ENCODE data around the gene UBN2.

The UBN2 gene

DNA sequence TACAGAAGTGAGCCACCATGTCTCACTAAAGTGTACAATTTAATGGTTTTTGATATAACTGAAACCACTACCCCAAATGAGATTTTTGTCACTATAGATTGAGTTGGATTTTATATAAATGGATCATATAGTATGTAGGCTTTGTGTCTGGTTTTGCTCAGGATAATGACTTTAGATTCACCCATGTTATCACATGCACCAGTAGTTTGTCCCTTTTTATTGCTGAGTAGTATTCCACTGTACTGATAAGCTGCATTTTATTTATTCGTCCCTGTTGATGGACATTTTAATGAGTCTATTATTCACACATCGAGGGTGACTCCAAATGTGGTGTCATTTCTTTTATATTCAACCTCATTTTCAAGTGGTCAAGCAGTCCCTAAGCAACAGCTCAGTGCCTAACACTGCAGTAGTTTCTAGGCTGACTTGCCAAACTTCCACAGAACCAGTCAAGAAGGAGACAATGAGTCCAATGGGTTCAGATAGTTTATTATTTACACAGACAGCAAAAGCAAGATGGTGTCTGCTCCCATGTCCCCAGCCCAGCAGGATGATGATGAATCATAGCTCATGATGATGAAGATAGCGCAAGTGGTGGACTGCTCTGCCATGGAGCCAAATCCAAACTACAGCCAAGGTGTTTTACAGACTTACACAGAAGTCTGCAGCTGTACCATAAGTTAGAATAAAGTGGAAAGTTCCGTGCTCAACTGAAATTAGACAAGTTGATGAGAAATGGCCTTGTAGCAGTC lies 103.5 kb downstream of the UBN2 start:
- Histone ChIP-seq H3K9me2 (ENCODE audit: low read depth, low read length) (no peaks in the 10 kb centered on the region), H3K27ac (ENCODE audit: low read depth, low read length, poor library complexity, severe bottlenecking) (no peak overlapping the region), H3K9me3 (ENCODE audit: low read length) (peaks cover 5% of the 10 kb centered on the region), H4K20me1 (ENCODE audit: insufficient read depth, low read length) (no peaks in the 10 kb centered on the region), H3K4me1 (ENCODE audit: insufficient read depth, low read length, severe bottlenecking) (no peaks in the 10 kb centered on the region), H3K27me3 (ENCODE audit: insufficient read depth, low read length) (no peaks in the 10 kb centered on the region; the same call in 1 of the 2 replicates), H3K4me2 (ENCODE audit: low read length) (no peak overlapping the region), H3K9ac (ENCODE audit: low read length) (no peak overlapping the region), H3K79me2 (ENCODE audit: insufficient read depth, low read length) (no peaks in the 10 kb centered on the region), H3K36me3 (ENCODE audit: insufficient read depth, low read length) (no peaks in the 10 kb centered on the region), H3F3A (ENCODE audit: insufficient read depth, low read length) (0 out of 2 replicates have a peak, but pooled peaks cover 5% of the 10 kb centered on the region), H2AFZ (ENCODE audit: low read length) (no peak overlapping the region), H3K4me3 (ENCODE audit: low read depth, low read length, poor library complexity, severe bottlenecking) (no peak overlapping the region)
- TF ChIP-seq, protein P1, sequence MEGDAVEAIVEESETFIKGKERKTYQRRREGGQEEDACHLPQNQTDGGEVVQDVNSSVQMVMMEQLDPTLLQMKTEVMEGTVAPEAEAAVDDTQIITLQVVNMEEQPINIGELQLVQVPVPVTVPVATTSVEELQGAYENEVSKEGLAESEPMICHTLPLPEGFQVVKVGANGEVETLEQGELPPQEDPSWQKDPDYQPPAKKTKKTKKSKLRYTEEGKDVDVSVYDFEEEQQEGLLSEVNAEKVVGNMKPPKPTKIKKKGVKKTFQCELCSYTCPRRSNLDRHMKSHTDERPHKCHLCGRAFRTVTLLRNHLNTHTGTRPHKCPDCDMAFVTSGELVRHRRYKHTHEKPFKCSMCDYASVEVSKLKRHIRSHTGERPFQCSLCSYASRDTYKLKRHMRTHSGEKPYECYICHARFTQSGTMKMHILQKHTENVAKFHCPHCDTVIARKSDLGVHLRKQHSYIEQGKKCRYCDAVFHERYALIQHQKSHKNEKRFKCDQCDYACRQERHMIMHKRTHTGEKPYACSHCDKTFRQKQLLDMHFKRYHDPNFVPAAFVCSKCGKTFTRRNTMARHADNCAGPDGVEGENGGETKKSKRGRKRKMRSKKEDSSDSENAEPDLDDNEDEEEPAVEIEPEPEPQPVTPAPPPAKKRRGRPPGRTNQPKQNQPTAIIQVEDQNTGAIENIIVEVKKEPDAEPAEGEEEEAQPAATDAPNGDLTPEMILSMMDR (IDR thresholded peaks at IDR 0.05; ENCODE audit: low read length), result no peak
- no peak for TF ChIP-seq EZH2 (IDR thresholded peaks at IDR 0.05; ENCODE audit: borderline replicate concordance, low read length)

DNA sequence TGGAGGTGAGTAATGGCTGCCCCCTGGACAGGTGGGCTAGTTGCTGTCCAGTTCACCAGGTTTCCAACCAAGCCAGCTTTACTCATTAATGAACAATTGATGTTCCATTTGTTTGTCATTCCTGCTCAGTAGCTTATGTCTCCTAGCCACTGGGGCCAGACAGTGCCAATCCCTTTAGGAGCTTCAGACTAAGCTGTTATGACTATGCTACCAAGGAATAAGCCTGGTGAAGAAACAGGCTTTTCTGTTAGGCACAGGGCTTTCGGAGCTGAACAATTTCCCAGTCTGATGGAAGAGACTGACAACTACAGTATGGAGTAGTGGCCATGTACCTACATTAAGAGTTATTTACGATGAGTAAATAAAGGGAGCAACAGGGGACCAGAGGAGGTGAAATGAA lies 108.0 kb downstream of the UBN2 start:
- Histone ChIP-seq H3K9me3 (ENCODE audit: low read length) (peaks cover 5% of the 10 kb centered on the region), H4K20me1 (ENCODE audit: insufficient read depth, low read length) (no peaks in the 10 kb centered on the region), H3F3A (ENCODE audit: insufficient read depth, low read length) (0 out of 2 replicates have a peak, but pooled peaks cover 5% of the 10 kb centered on the region), H3K4me2 (ENCODE audit: low read length) (no peak overlapping the region), H3K4me3 (ENCODE audit: low read depth, low read length, poor library complexity, severe bottlenecking) (no peak overlapping the region), H3K4me1 (ENCODE audit: insufficient read depth, low read length, severe bottlenecking) (peaks cover 14% of the 10 kb centered on the region), H3K27me3 (ENCODE audit: insufficient read depth, low read length) (no peaks in the 10 kb centered on the region), H3K79me2 (ENCODE audit: insufficient read depth, low read length) (no peaks in the 10 kb centered on the region), H3K27ac (ENCODE audit: low read depth, low read length, poor library complexity, severe bottlenecking) (no peak overlapping the region), H3K36me3 (ENCODE audit: insufficient read depth, low read length) (peaks cover 8% of the 10 kb centered on the region; the same call in 1 of the 2 replicates), H2AFZ (ENCODE audit: low read length) (no peak overlapping the region), H3K9me2 (ENCODE audit: low read depth, low read length) (no peaks in the 10 kb centered on the region), H3K9ac (ENCODE audit: low read length) (no peak overlapping the region)
- no peak for TF ChIP-seq EZH2 (IDR thresholded peaks at IDR 0.05; ENCODE audit: borderline replicate concordance, low read length)
- TF ChIP-seq, protein P1 (IDR thresholded peaks at IDR 0.05; ENCODE audit: low read length), result no peak

DNA sequence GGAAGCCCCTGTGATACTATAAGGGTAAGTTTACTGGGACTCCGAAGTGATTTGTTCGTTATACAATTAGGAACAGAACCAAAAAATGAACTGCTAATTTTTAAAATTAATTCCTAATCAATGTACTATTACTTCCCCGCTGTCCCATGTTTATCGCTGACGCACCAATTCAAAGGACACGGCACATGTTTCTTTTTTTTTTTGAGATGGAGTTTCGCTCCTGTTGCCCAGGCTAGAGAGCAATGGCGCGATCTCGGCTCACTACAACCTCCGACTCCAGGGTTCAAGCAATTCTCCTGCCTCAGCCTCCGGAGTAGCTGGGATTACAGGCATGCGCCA lies 108.6 kb downstream of the UBN2 start:
- Histone ChIP-seq H3F3A (ENCODE audit: insufficient read depth, low read length) (0 out of 2 replicates have a peak, but pooled peaks cover 5% of the 10 kb centered on the region), H3K27ac (ENCODE audit: low read depth, low read length, poor library complexity, severe bottlenecking) (peak overlapping the region; percentile 90), H3K27me3 (ENCODE audit: insufficient read depth, low read length) (no peaks in the 10 kb centered on the region), H2AFZ (ENCODE audit: low read length) (no peak overlapping the region), H3K9ac (ENCODE audit: low read length) (no peak overlapping the region), H3K9me3 (ENCODE audit: low read length) (peaks cover 5% of the 10 kb centered on the region), H3K9me2 (ENCODE audit: low read depth, low read length) (no peaks in the 10 kb centered on the region), H4K20me1 (ENCODE audit: insufficient read depth, low read length) (no peaks in the 10 kb centered on the region), H3K79me2 (ENCODE audit: insufficient read depth, low read length) (no peaks in the 10 kb centered on the region), H3K4me3 (ENCODE audit: low read depth, low read length, poor library complexity, severe bottlenecking) (peak overlapping the region; percentile 82), H3K36me3 (ENCODE audit: insufficient read depth, low read length) (peaks cover 12% of the 10 kb centered on the region; the same call in 1 of the 2 replicates), H3K4me2 (ENCODE audit: low read length) (peak overlapping the region; percentile 20), H3K4me1 (ENCODE audit: insufficient read depth, low read length, severe bottlenecking) (peaks cover 14% of the 10 kb centered on the region)
- TF ChIP-seq, protein P1 (IDR thresholded peaks at IDR 0.05; ENCODE audit: low read length), result no peak
- TF ChIP-seq EZH2 (IDR thresholded peaks at IDR 0.05; ENCODE audit: borderline replicate concordance, low read length), result no peak

All from OCI-LY1 (cell line).